ENCODE data around the gene NXNL1.
"Not testable (repeated sequence)": the region's sequence is repeated elsewhere in the genome, so short reads cannot be mapped to it uniquely, and the experiment has no call there.

Gene NXNL1

GRCh38 chr19:17460372-17461230 lies at the start of gene NXNL1:
Gene NXNL1, minus strand, starts transcription at chr19:17460926. Its CDS starts 57 bp downstream, at chr19:17460869.
- no peak within 1 kb of the TSS for H3K4me3 ChIP-seq (replicated peaks; ENCODE audit: low read depth, low read length)
- DNase-seq (ENCODE audit: extremely low read depth, insufficient read length), result no peak
- no peaks in the 10 kb centered on the region for H3K36me3 ChIP-seq (ENCODE audit: control insufficient read depth, insufficient read depth, low read length)
- H3K27me3 ChIP-seq (replicated peaks; ENCODE audit: control insufficient read depth, insufficient read depth, low read length), result no peaks in the 10 kb centered on the region
- TF ChIP-seq CTCF (IDR thresholded peaks at IDR 0.05; ENCODE audit: insufficient read depth, low read length, poor library complexity, severe bottlenecking), result no peak

GRCh38 chr19:17508558-17508933 lies 47.8 kb upstream of the NXNL1 start:
- DNase-seq (ENCODE audit: extremely low read depth, insufficient read length); H3K4me3 ChIP-seq (replicated peaks; ENCODE audit: low read depth, low read length); H3K27me3 ChIP-seq (replicated peaks; ENCODE audit: control insufficient read depth, insufficient read depth, low read length); H3K36me3 ChIP-seq (ENCODE audit: control insufficient read depth, insufficient read depth, low read length): not testable (repeated sequence)

GRCh38 chr19:17506745-17507144 lies 46.0 kb upstream of the NXNL1 start:
- Histone ChIP-seq H3K36me3 (ENCODE audit: control insufficient read depth, insufficient read depth, low read length) (peaks cover 3% of the 10 kb centered on the region), H3K27me3 (replicated peaks; ENCODE audit: control insufficient read depth, insufficient read depth, low read length) (no peaks in the 10 kb centered on the region), H3K4me3 (replicated peaks; ENCODE audit: low read depth, low read length) (no peak overlapping the region)
- DNase-seq (ENCODE audit: extremely low read depth, insufficient read length), result no peak
- no peak for TF ChIP-seq CTCF (IDR thresholded peaks at IDR 0.05; ENCODE audit: insufficient read depth, low read length, poor library complexity, severe bottlenecking)

GRCh38 chr19:17505223-17505622 lies 44.5 kb upstream of the NXNL1 start:
- H3K36me3 ChIP-seq (ENCODE audit: control insufficient read depth, insufficient read depth, low read length), result peaks cover 3% of the 10 kb centered on the region

GRCh38 chr19:17504456-17504855 lies 43.7 kb upstream of the NXNL1 start:
- no peak overlapping the region for H3K4me3 ChIP-seq (replicated peaks; ENCODE audit: low read depth, low read length)
- no peak for TF ChIP-seq CTCF (IDR thresholded peaks at IDR 0.05; ENCODE audit: insufficient read depth, low read length, poor library complexity, severe bottlenecking)
- H3K27me3 ChIP-seq (replicated peaks; ENCODE audit: control insufficient read depth, insufficient read depth, low read length), result no peaks in the 10 kb centered on the region
- peaks cover 3% of the 10 kb centered on the region for H3K36me3 ChIP-seq (ENCODE audit: control insufficient read depth, insufficient read depth, low read length)
- no peak for DNase-seq (ENCODE audit: extremely low read depth, insufficient read length)

More at GRCh38 chr19:17505223-17505622, 44.5 kb upstream of the NXNL1 start:
- TF ChIP-seq CTCF (IDR thresholded peaks at IDR 0.05; ENCODE audit: insufficient read depth, low read length, poor library complexity, severe bottlenecking), result no peak
- H3K27me3 ChIP-seq (replicated peaks; ENCODE audit: control insufficient read depth, insufficient read depth, low read length), result no peaks in the 10 kb centered on the region
- no peak for DNase-seq (ENCODE audit: extremely low read depth, insufficient read length)
- H3K4me3 ChIP-seq (replicated peaks; ENCODE audit: low read depth, low read length), result no peak overlapping the region

- no peak for DNase-seq (ENCODE audit: extremely low read depth, insufficient read length)
- H3K4me3 ChIP-seq (replicated peaks; ENCODE audit: low read depth, low read length), result no peak overlapping the region
- TF ChIP-seq CTCF (IDR thresholded peaks at IDR 0.05; ENCODE audit: insufficient read depth, low read length, poor library complexity, severe bottlenecking), result no peak
- peaks cover 3% of the 10 kb centered on the region for H3K36me3 ChIP-seq (ENCODE audit: control insufficient read depth, insufficient read depth, low read length)
- H3K27me3 ChIP-seq (replicated peaks; ENCODE audit: control insufficient read depth, insufficient read depth, low read length), result no peaks in the 10 kb centered on the region
Observed at GRCh38 chr19:17504030-17504429, 43.3 kb upstream of the NXNL1 start.
